Pancreas (tissue), 10 donors: Measurements from ENCODE around the gene TPCN2. TPM values are rescaled to one million over a fixed set of nuclear protein-coding genes. Genes with fewer than 3 reads are reported as not detected.
A peak's percentile ranks its signal among the peaks of the same experiment; 100 is the strongest.
"Not testable (repeated sequence)": the region's sequence is repeated elsewhere in the genome, so short reads cannot be mapped to it uniquely, and the experiment has no call there.

ENCODE experiments used
- ATAC-seq, 4 donors: fragments of 200-7000 bp; cut with Tn5 transposase; one replicate each; pipeline versions ENCODE4 v1.8.0 to v1.9.1; 2020; ENCODE audit warnings: mild to moderate bottlenecking in 4 of 4, moderate library complexity in 4 of 4
- DNase-seq, 6 donors: peaks; one replicate each; pipeline ENCODE4 v3.0.0-alpha.2; 2020
- FAIRE-seq: peaks from 2 replicates; lab custom pipeline; 2012; peaks lifted over from hg19 to GRCh38; lab: Jason Lieb, UNC
- H3K27ac ChIP-seq, 4 donors: fragments of 200-600 bp; sonication (generic); 1 replicate in 3 of 4; 2 replicates in 1 of 4; pipeline versions ENCODE4 v1.5.0 to v1.8.0; 2020
- H3K27me3 ChIP-seq, 4 donors: fragments of 200-600 bp; one replicate each; pipeline ENCODE4 v1.8.0; 2021
- H3K36me3 ChIP-seq, 3 donors: fragments of 200-600 bp; sonication (generic) in 1 of 3; one replicate each; pipeline versions ENCODE4 v1.5.0 to v1.8.0; 2020 to 2021
- H3K4me1 ChIP-seq, 3 donors: fragments of 200-600 bp; one replicate each; pipeline ENCODE4 v1.8.0; 2021
- H3K4me3 ChIP-seq, 4 donors: fragments of 200-600 bp; sonication (generic) in 2 of 4; one replicate each; pipeline versions ENCODE4 v1.5.0 to v1.8.0; 2020 to 2021
- H3K9me3 ChIP-seq, 4 donors: fragments of 200-600 bp; one replicate each; pipeline ENCODE4 v1.8.0; 2021
- CTCF ChIP-seq, 4 donors: fragments of 200-600 bp; sonication (generic) in 3 of 4; IDR thresholded peaks; one replicate each; pipeline versions ENCODE4 v1.5.0 to v1.8.0; 2021; ENCODE audit warnings: antibody characterized with exemption in 4 of 4
- WGBS, 2 donors: extraction: QIAGEN DNeasy Blood & Tissue Kit; methylation state at CpG; one replicate each; pipeline ENCODE4 v1.1.7; 2013; 5-methylcytosine and 5-hydroxymethylcytosine counted together
- intact Hi-C, 3 donors: fragments of 100-400 bp; cut with DNase I; formaldehyde crosslinking; loops; one replicate each; pipeline versions ENCODE4 v1.11.1 to v1.14.2; 2022
- polyA plus RNA-seq, 2 donors: library from polyadenylated mRNA; stranded (reverse); fragments of 200-250 nt; gene quantifications; one replicate each; pipeline ENCODE4 v1.2.3, GENCODE V29; 2013
- total RNA-seq, 6 donors: library from RNA; stranded (reverse); fragmentation: NEBNext Ultra II Directional in 4 of 6; extraction: Animal tissue kit (Norgen Biotek cat#: 25700) in 4 of 6; gene quantifications; one replicate each; pipeline versions ENCODE4 v1.2.1 to v1.2.4, GENCODE V29; 2021 to 2023
- donor health status: healthy with polysubstance abuse.
- donor health status: DM: no; HTN: no; CAD: no; lungs with moderate emphysema.
- donor health status: DM: no; HTN: no; CAD: no.
- donor health status: control.
- donor health status: control.
- donor health status: Bipolar disorder and iron deficiency.
- donor health status: DM: yes; HTN: yes; CAD: no.
- donor health status: DM: no; HTN: no; CAD: no.
- donor health status: DM: no; HTN: no; CAD: no.
- donor health status: DM: yes; HTN: yes; CAD: no.

TPCN2 gene
- total and polyA plus RNA-seq, 8 donors: 5.6 to 13.5 (median 9.9) TPM

- ATAC-seq (no peak), FAIRE-seq (no peak), DNase-seq (peak in 1 of 6 donors; percentile 6)
- intact Hi-C loops: no loop called here
- Histone ChIP-seq H3K36me3 (peaks cover 0 to 19% (median 0%) of the 10 kb centered on the region in 3 donors), H3K4me3 (no peak overlapping the region), H3K9me3 (no peaks in the 10 kb centered on the region), H3K27ac (no peak overlapping the region), H3K4me1 (no peaks in the 10 kb centered on the region), H3K27me3 (no peaks in the 10 kb centered on the region)
- no peak for TF ChIP-seq CTCF (IDR thresholded peaks at IDR 0.05)
- 78 to 82% methylated on average over 19 to 20 of the region's 20 CpGs for WGBS, 2 donors
Measured at GRCh38 chr11:69076129-69076791, 27.5 kb downstream of the TPCN2 start.

GRCh38 chr11:69076977-69077376 lies 28.2 kb downstream of the TPCN2 start:
- intact Hi-C loops, H3K27me3 ChIP-seq, H3K27ac ChIP-seq, H3K9me3 ChIP-seq, FAIRE-seq, H3K4me1 ChIP-seq, ATAC-seq, H3K4me3 ChIP-seq: not testable (repeated sequence)
- H3K36me3 ChIP-seq: peaks cover 0 to 16% (median 0%) of the 10 kb centered on the region in 3 donors
- WGBS, 2 donors: 63 to 81% methylated on average over 6 of the region's 6 CpGs
- DNase-seq: peak in 1 of 6 donors; percentile 8

- Histone ChIP-seq H3K4me3 (no peak overlapping the region), H3K27me3 (no peaks in the 10 kb centered on the region), H3K36me3 (peaks cover 0 to 16% (median 0%) of the 10 kb centered on the region in 3 donors), H3K9me3 (no peaks in the 10 kb centered on the region), H3K27ac (no peak overlapping the region), H3K4me1 (no peaks in the 10 kb centered on the region)
- no peak for TF ChIP-seq CTCF (IDR thresholded peaks at IDR 0.05)
- ATAC-seq (no peak), FAIRE-seq (no peak), DNase-seq (peak in 1 of 6 donors; percentile 9)
- 93 to 95% methylated on average over 15 of the region's 15 CpGs for WGBS, 2 donors
- intact Hi-C loops: no loop called here
Measured at GRCh38 chr11:69078508-69078907, 29.8 kb downstream of the TPCN2 start.

- DNase-seq (peak in 1 of 6 donors; percentile 8), ATAC-seq (no peak), FAIRE-seq (no peak)
- intact Hi-C loops: no loop called here
- 86 to 91% methylated on average over 20 of the region's 20 CpGs for WGBS, 2 donors
- H3K4me3 ChIP-seq: no peak overlapping the region
- H3K9me3 ChIP-seq: no peaks in the 10 kb centered on the region
- TF ChIP-seq CTCF (IDR thresholded peaks at IDR 0.05): no peak
- H3K27ac ChIP-seq: no peak overlapping the region
- no peaks in the 10 kb centered on the region for H3K4me1 ChIP-seq
- no peaks in the 10 kb centered on the region for H3K27me3 ChIP-seq
- peaks cover 0 to 16% (median 0%) of the 10 kb centered on the region in 3 donors for H3K36me3 ChIP-seq
Measured at GRCh38 chr11:69078930-69079605, 30.3 kb downstream of the TPCN2 start.

GRCh38 chr11:69079661-69080256 lies 31.0 kb downstream of the TPCN2 start:
- 88 to 94% methylated on average over 17 of the region's 17 CpGs for WGBS, 2 donors
- FAIRE-seq: no peak

More at GRCh38 chr11:69079661-69080256, 31.0 kb downstream of the TPCN2 start:
- Histone ChIP-seq H3K36me3 (peaks cover 0 to 16% (median 0%) of the 10 kb centered on the region in 3 donors), H3K9me3 (no peaks in the 10 kb centered on the region), H3K4me3 (no peak overlapping the region), H3K27me3 (no peaks in the 10 kb centered on the region), H3K27ac (no peak overlapping the region), H3K4me1 (no peaks in the 10 kb centered on the region)
- no peak for TF ChIP-seq CTCF (IDR thresholded peaks at IDR 0.05)
- DNase-seq (peak in 1 of 6 donors; percentile 38), ATAC-seq (no peak)
- intact Hi-C loops: no loop called here
